NCI-H2107 treated with DMSO at 0.1 percent for 48 hours (cell line): ENCODE data around the gene FBXL13.
"Not testable (repeated sequence)": the region's sequence is repeated elsewhere in the genome, so short reads cannot be mapped to it uniquely, and the experiment has no call there.

Experiments
- DNase-seq: peaks from one replicate; lab custom pipeline; 2025; ENCODE audit not compliant: unreplicated experiment; lab: John Stamatoyannopoulos, UW

Gene FBXL13

GRCh38 chr7:103074519-103075336 is at the start of gene FBXL13, which contains the start of gene ARMC10:
Gene FBXL13, minus strand, starts transcription at chr7:103074796.
Gene ARMC10, plus strand, starts transcription at chr7:103075140. Its CDS starts 133 bp downstream, at chr7:103075273.
- peak; percentile 82 for DNase-seq

GRCh38 chr7:103123529-103123928 is 48.9 kb upstream of the FBXL13 start:
- DNase-seq: no peak

GRCh38 chr7:103121641-103122040 is 47.0 kb upstream of the FBXL13 start:
- DNase-seq: no peak

- DNase-seq: no peak
Measured at GRCh38 chr7:103120362-103120761, 45.8 kb upstream of the FBXL13 start.

GRCh38 chr7:103119791-103120291 is 45.2 kb upstream of the FBXL13 start:
- no peak for DNase-seq

GRCh38 chr7:103117465-103117864 is 42.9 kb upstream of the FBXL13 start:
- no peak for DNase-seq

GRCh38 chr7:103116991-103117390 is 42.4 kb upstream of the FBXL13 start:
- no peak for DNase-seq

GRCh38 chr7:103116511-103116910 is 41.9 kb upstream of the FBXL13 start:
- DNase-seq: no peak

GRCh38 chr7:103115771-103116170 is 41.2 kb upstream of the FBXL13 start:
- DNase-seq: no peak

- DNase-seq: no peak
Measured at GRCh38 chr7:103114576-103115008, 40.0 kb upstream of the FBXL13 start.

- no peak for DNase-seq
Measured at GRCh38 chr7:103113164-103113563, 38.6 kb upstream of the FBXL13 start.

- not testable (repeated sequence) for DNase-seq
Measured at GRCh38 chr7:103106703-103107070, 32.1 kb upstream of the FBXL13 start.

- no peak for DNase-seq
Measured at GRCh38 chr7:103106005-103106702, 31.6 kb upstream of the FBXL13 start.

GRCh38 chr7:103101543-103101942 is 26.9 kb upstream of the FBXL13 start:
- no peak for DNase-seq

GRCh38 chr7:103100348-103100747 is 25.8 kb upstream of the FBXL13 start:
- DNase-seq: no peak

- DNase-seq: no peak
Measured at GRCh38 chr7:103097041-103097440, 22.4 kb upstream of the FBXL13 start.

GRCh38 chr7:103095558-103095957 is 21.0 kb upstream of the FBXL13 start:
- DNase-seq: not testable (repeated sequence)

GRCh38 chr7:103094102-103094501 is 19.5 kb upstream of the FBXL13 start:
- DNase-seq: no peak

- DNase-seq: no peak
Measured at GRCh38 chr7:103093429-103093828, 18.8 kb upstream of the FBXL13 start.

GRCh38 chr7:103092321-103092720 is 17.7 kb upstream of the FBXL13 start:
- DNase-seq: not testable (repeated sequence)

- no peak for DNase-seq
Measured at GRCh38 chr7:103083210-103083609, 8.6 kb upstream of the FBXL13 start.

GRCh38 chr7:103082497-103082896 is 7.9 kb upstream of the FBXL13 start:
- DNase-seq: no peak
